Measurements from ENCODE around the gene KIF21A.

GRCh38 chr12:39406262-39406661 is 36.7 kb downstream of the KIF21A start:
- TF ChIP-seq POLR2A (IDR thresholded peaks at IDR 0.05; ENCODE audit: low read length) (no peak), GATA1 (IDR thresholded peaks at IDR 0.05; ENCODE audit: low read depth, low read length) (no peak)
